Gastroesophageal sphincter (tissue), 4 donors: ENCODE data around the gene ZNF267. TPM values are rescaled to one million over a fixed set of nuclear protein-coding genes. Genes with fewer than 3 reads are reported as not detected.
"Not testable (repeated sequence)": the region's sequence is repeated elsewhere in the genome, so short reads cannot be mapped to it uniquely, and the experiment has no call there.

ENCODE experiments used
- ATAC-seq: fragments of 150-250 bp; one replicate; pipeline ENCODE4 v1.9.1; 2016; ENCODE audit warnings: mild to moderate bottlenecking, moderate library complexity
- H3K27ac ChIP-seq, 4 donors: fragments of 200-600 bp; sonication (generic) in 3 of 4; 1 replicate in 3 of 4; 2 replicates in 1 of 4; pipeline ENCODE4 v1.5.1; 2016 to 2019
- H3K27me3 ChIP-seq: fragments of 200-600 bp; sonication (generic); one replicate; pipeline ENCODE4 v1.5.1; 2019
- H3K36me3 ChIP-seq, 2 donors: fragments of 200-600 bp; sonication (generic); one replicate each; pipeline ENCODE4 v1.5.1; 2019; ENCODE audit warnings: control low read depth in 1 of 2
- H3K4me1 ChIP-seq, 3 donors: fragments of 200-600 bp; sonication (generic); 1 replicate in 2 of 3; 2 replicates in 1 of 3; pipeline ENCODE4 v1.5.1; 2016 to 2019; ENCODE audit warnings: control low read depth in 2 of 3
- H3K4me3 ChIP-seq, 2 donors: fragments of 200-600 bp; sonication (generic); one replicate each; pipeline ENCODE4 v1.5.1; 2019; ENCODE audit warnings: mild to moderate bottlenecking in 1 of 2, moderate library complexity in 1 of 2
- H3K9me3 ChIP-seq, 3 donors: fragments of 200-600 bp; sonication (generic); one replicate each; pipeline ENCODE4 v1.5.1; 2017 to 2019; ENCODE audit warnings: control low read depth in 2 of 3
- EP300 ChIP-seq: sonication (generic); formaldehyde crosslinking; IDR thresholded peaks from one replicate; pipeline ENCODE4 v1.6.1; 2017; ENCODE audit warnings: antibody characterized with exemption, mild to moderate bottlenecking
- POLR2A ChIP-seq, 2 donors: fragments of 450-650 bp; IDR thresholded peaks; one replicate each; pipeline ENCODE4 v1.6.1; 2017; ENCODE audit warnings: antibody characterized with exemption in 2 of 2, mild to moderate bottlenecking in 2 of 2, moderate library complexity in 1 of 2
- POLR2AphosphoS5 ChIP-seq: sonication (generic); formaldehyde crosslinking; IDR thresholded peaks from one replicate; pipeline ENCODE4 v1.6.1; 2017; ENCODE audit warnings: antibody characterized with exemption
- WGBS, 2 donors: methylation state at CpG; one replicate each; pipeline ENCODE4 v1.1.5; 2018; ENCODE audit warnings: low coverage in 1 of 2; 5-methylcytosine and 5-hydroxymethylcytosine counted together
- small RNA-seq, 4 donors: library from RNA; depleted of rRNA; stranded (forward); fragments of <200 nt; gene quantifications; one replicate each; pipeline ENCODE3, GENCODE V24; 2016
- total RNA-seq, 4 donors: library from RNA; depleted of rRNA; stranded (reverse); fragments of >200 nt; gene quantifications; one replicate each; pipeline ENCODE4 v1.1.0, GENCODE V29; 2016
- TF ChIP-seq, protein P1 (sequence below), 4 experiments: fragments of 200-600 bp in 2 of 4; fragments of 450-650 bp in 2 of 4; sonication (generic) in 1 of 4; IDR thresholded peaks; one replicate each; pipeline ENCODE4 v1.5.1; 2017 to 2019; ENCODE audit warnings: antibody characterized with exemption in 4 of 4, mild to moderate bottlenecking in 2 of 4, moderate library complexity in 2 of 4

Gene ZNF267
- total RNA-seq, 4 donors from 2014 or later: 5.2 to 12.8 (median 8.0) TPM

DNA sequence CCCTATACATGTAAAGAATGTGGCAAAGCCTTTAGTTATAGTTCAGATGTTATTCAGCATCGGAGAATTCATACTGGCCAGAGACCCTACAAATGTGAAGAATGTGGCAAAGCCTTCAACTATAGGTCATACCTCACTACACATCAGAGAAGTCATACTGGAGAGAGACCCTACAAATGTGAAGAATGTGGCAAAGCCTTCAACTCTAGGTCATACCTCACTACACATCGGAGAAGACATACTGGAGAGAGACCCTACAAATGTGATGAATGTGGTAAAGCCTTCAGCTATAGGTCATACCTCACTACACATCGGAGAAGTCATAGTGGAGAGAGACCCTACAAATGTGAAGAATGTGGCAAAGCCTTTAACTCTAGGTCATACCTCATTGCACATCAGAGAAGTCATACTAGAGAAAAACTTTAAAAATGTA lies 42.5 kb downstream of the ZNF267 start:
- TF ChIP-seq POLR2A (IDR thresholded peaks at IDR 0.05): no peak
- TF ChIP-seq EP300: no peak
- 91 to 95% methylated on average over 3 of the region's 3 CpGs for WGBS, 2 donors
- H3K4me1 ChIP-seq: no peaks in the 10 kb centered on the region
- peaks cover 4 to 100% (median 8%) of the 10 kb centered on the region in 3 donors for H3K9me3 ChIP-seq
- H3K27ac ChIP-seq: no peak overlapping the region
- ATAC-seq: no peak
- H3K36me3 ChIP-seq: peaks cover 22 to 69% of the 10 kb centered on the region in 2 donors
- no peaks in the 10 kb centered on the region for H3K27me3 ChIP-seq
- H3K4me3 ChIP-seq: no peak overlapping the region

GRCh38 chr16:31920373-31920772 lies 46.8 kb downstream of the ZNF267 start:
- H3K9me3 ChIP-seq: peaks cover 4 to 98% (median 8%) of the 10 kb centered on the region in 3 donors
- no peak overlapping the region for H3K4me3 ChIP-seq
- no peaks in the 10 kb centered on the region for H3K4me1 ChIP-seq
- no peak overlapping the region for H3K27ac ChIP-seq
- H3K36me3 ChIP-seq: peaks cover 10 to 40% of the 10 kb centered on the region in 2 donors
- ATAC-seq: no peak
- no peaks in the 10 kb centered on the region for H3K27me3 ChIP-seq
- 100% methylated on average over 1 of the region's 2 CpGs for WGBS, 2 donors
- TF ChIP-seq, protein P1, sequence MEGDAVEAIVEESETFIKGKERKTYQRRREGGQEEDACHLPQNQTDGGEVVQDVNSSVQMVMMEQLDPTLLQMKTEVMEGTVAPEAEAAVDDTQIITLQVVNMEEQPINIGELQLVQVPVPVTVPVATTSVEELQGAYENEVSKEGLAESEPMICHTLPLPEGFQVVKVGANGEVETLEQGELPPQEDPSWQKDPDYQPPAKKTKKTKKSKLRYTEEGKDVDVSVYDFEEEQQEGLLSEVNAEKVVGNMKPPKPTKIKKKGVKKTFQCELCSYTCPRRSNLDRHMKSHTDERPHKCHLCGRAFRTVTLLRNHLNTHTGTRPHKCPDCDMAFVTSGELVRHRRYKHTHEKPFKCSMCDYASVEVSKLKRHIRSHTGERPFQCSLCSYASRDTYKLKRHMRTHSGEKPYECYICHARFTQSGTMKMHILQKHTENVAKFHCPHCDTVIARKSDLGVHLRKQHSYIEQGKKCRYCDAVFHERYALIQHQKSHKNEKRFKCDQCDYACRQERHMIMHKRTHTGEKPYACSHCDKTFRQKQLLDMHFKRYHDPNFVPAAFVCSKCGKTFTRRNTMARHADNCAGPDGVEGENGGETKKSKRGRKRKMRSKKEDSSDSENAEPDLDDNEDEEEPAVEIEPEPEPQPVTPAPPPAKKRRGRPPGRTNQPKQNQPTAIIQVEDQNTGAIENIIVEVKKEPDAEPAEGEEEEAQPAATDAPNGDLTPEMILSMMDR (IDR thresholded peaks at IDR 0.05): no peak
- TF ChIP-seq EP300 (no peak), POLR2A (IDR thresholded peaks at IDR 0.05) (no peak), POLR2AphosphoS5 (no peak)

DNA sequence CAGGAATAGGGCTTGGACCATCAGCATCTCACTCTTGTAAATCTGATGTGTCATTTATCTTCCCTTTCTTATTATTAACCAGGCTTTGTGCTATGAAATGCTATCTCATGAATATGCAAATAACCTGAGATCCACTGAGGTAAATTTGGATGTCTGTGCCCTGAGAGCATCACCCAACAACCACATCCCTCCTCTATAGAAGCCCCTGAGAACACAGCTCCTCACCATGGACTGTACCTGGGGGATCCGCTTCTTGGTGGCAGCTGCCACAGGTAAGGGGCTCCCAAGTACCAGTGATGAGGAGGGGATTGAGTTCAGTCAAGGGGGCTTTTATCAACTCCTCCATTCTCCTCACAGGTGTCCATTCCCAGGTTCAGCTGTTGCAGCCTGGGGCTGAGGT lies 78.2 kb downstream of the ZNF267 start:
- H3K36me3 ChIP-seq, H3K27ac ChIP-seq, H3K4me1 ChIP-seq, ATAC-seq, H3K4me3 ChIP-seq, H3K9me3 ChIP-seq, H3K27me3 ChIP-seq: not testable (repeated sequence)
- WGBS, 2 donors: no CpG with 5 or more reads among the region's 1 CpG

GRCh38 chr16:31952206-31952605 lies 78.6 kb downstream of the ZNF267 start:
- not testable (repeated sequence) for H3K36me3 ChIP-seq, ATAC-seq, H3K4me3 ChIP-seq, H3K27ac ChIP-seq, H3K27me3 ChIP-seq, H3K4me1 ChIP-seq, H3K9me3 ChIP-seq
- no CpG with 5 or more reads among the region's 3 CpGs for whole genome bisulfite sequencing, 2 donors

GRCh38 chr16:31956221-31956620 lies 82.6 kb downstream of the ZNF267 start:
- not testable (repeated sequence) for H3K36me3 ChIP-seq, H3K9me3 ChIP-seq, ATAC-seq, H3K27ac ChIP-seq, H3K4me1 ChIP-seq, H3K27me3 ChIP-seq, H3K4me3 ChIP-seq
- TF ChIP-seq, protein P1 (IDR thresholded peaks at IDR 0.05): peak in 1 of 4 experiments; percentile 22
- no CpG with 5 or more reads among the region's 8 CpGs for WGBS, 2 donors

GRCh38 chr16:31960186-31960910 lies 86.7 kb downstream of the ZNF267 start:
- not testable (repeated sequence) for ATAC-seq, H3K4me3 ChIP-seq, H3K9me3 ChIP-seq, H3K36me3 ChIP-seq, H3K27me3 ChIP-seq, H3K4me1 ChIP-seq, H3K27ac ChIP-seq
- WGBS, 2 donors: 56 to 65% methylated on average over 18 to 22 of the region's 22 CpGs

Small RNA genes lying within 50 kb of the gene (small RNA-seq; reads per million reads assigned to genes)
- 0 reads per million in 4 donors for gene AC034105.2
- gene AC034105.4: 0 reads per million in 4 donors
